HepG2 (cell line): Measurements from ENCODE around the gene PSD4. TPM values are rescaled to one million over a fixed set of nuclear protein-coding genes. Genes with fewer than 3 reads are reported as not detected.

Experiments
- ARID4A ChIP-seq: sonication (generic); formaldehyde crosslinking; IDR thresholded peaks from 2 replicates; pipeline ENCODE4 v1.5.0; 2020; ENCODE audit warnings: mild to moderate bottlenecking, missing genetic modification reagents, borderline replicate concordance
- DNMT3B ChIP-seq: conservative IDR thresholded peaks from 2 replicates; pipeline ENCODE4 v1.6.1; 2016; ENCODE audit warnings: missing biosample characterization, control low read depth
- HMG20B ChIP-seq: conservative IDR thresholded peaks from 2 replicates; pipeline ENCODE4 v1.6.1; 2016; ENCODE audit warnings: missing genetic modification reagents, missing compliant biosample characterization
- HNF4A ChIP-seq: sonication (generic); formaldehyde crosslinking; IDR thresholded peaks from 2 replicates; pipeline ENCODE4 v1.4.0; 2020; ENCODE audit warnings: missing genetic modification reagents
- HOXA3 ChIP-seq: sonication (generic); formaldehyde crosslinking; IDR thresholded peaks from 2 replicates; pipeline ENCODE4 v1.5.0; 2020; ENCODE audit warnings: missing genetic modification reagents
- MAFF ChIP-seq: IDR thresholded peaks from 2 replicates; pipeline ENCODE4 v1.6.1; 2011; ENCODE audit warnings: low read depth, low read length, improper control_type of control experiment
- NCOA5 ChIP-seq: sonication (generic); formaldehyde crosslinking; IDR thresholded peaks from 2 replicates; pipeline ENCODE4 v1.4.0; 2020; ENCODE audit warnings: missing genetic modification reagents
- POLR2AphosphoS5 ChIP-seq: IDR thresholded peaks from 2 replicates; pipeline ENCODE4 v1.6.1; 2012; ENCODE audit warnings: low read depth, low read length
- RBM39 ChIP-seq: fragments of 200-400 bp; formaldehyde crosslinking; IDR thresholded peaks from one replicate; pipeline ENCODE4 v1.6.1; 2018; ENCODE audit warnings: antibody characterized with exemption, mild to moderate bottlenecking, low read depth, low read length; ENCODE audit not compliant: poor library complexity, severe bottlenecking
- RFXAP ChIP-seq: sonication (generic); formaldehyde crosslinking; IDR thresholded peaks from 2 replicates; pipeline ENCODE4 v1.4.0; 2020; ENCODE audit warnings: missing genetic modification reagents, borderline replicate concordance
- RXRA ChIP-seq: sonication (generic); formaldehyde crosslinking; IDR thresholded peaks from 2 replicates; pipeline ENCODE4 v1.5.1; 2020; ENCODE audit warnings: missing genetic modification reagents
- ZBTB10 ChIP-seq: sonication (generic); formaldehyde crosslinking; IDR thresholded peaks from 2 replicates; pipeline ENCODE4 v1.4.0; 2020; ENCODE audit warnings: missing genetic modification reagents, borderline replicate concordance
- ZEB1 ChIP-seq: IDR thresholded peaks from 2 replicates; pipeline ENCODE4 v1.6.1; 2012; ENCODE audit warnings: mild to moderate bottlenecking, low read depth, inconsistent platforms; ENCODE audit not compliant: insufficient replicate concordance
- ZMYM4 ChIP-seq: sonication (generic); formaldehyde crosslinking; IDR thresholded peaks from 2 replicates; pipeline ENCODE4 v1.8.1; 2023; ENCODE audit warnings: mild to moderate bottlenecking, missing genetic modification reagents
- ZNF33B ChIP-seq: sonication (generic); formaldehyde crosslinking; IDR thresholded peaks from 2 replicates; pipeline ENCODE4 v1.5.1; 2020; ENCODE audit warnings: mild to moderate bottlenecking, missing genetic modification reagents
- ZNF446 ChIP-seq: sonication (generic); formaldehyde crosslinking; IDR thresholded peaks from 2 replicates; pipeline ENCODE4 v1.5.0; 2020; ENCODE audit warnings: mild to moderate bottlenecking, missing genetic modification reagents
- ZNF598 ChIP-seq: sonication (generic); formaldehyde crosslinking; IDR thresholded peaks from 2 replicates; pipeline ENCODE4 v1.5.1; 2020; ENCODE audit warnings: mild to moderate bottlenecking, missing genetic modification reagents, borderline replicate concordance
- ZNF746 ChIP-seq: sonication (generic); formaldehyde crosslinking; IDR thresholded peaks from 2 replicates; pipeline ENCODE4 v1.8.0; 2022; ENCODE audit warnings: mild to moderate bottlenecking, missing genetic modification reagents
- ZNF781 ChIP-seq: sonication (generic); formaldehyde crosslinking; IDR thresholded peaks from 2 replicates; pipeline ENCODE4 v1.5.1; 2020; ENCODE audit warnings: borderline replicate concordance, mild to moderate bottlenecking, missing genetic modification reagents; ENCODE audit errors: not compliant biosample characterization
- polyA plus RNA-seq, 8 experiments: library from polyadenylated mRNA; depleted of rRNA in 3 of 8; stranded (reverse) in 7 of 8; unstranded in 1 of 8; fragments of >200 nt; fragmentation: Illumina TruSeq in 4 of 8; extraction: Trizol in 4 of 8; gene quantifications; 2 replicates each; pipeline versions ENCODE4 v1.2.1 to v1.2.3, GENCODE V29; 2011 to 2016; ENCODE audit warnings: low read depth in 4 of 8, missing spikeins in 1 of 8, mixed read lengths in 1 of 8; ENCODE audit not compliant: insufficient read depth in 1 of 8
- total RNA-seq, 5 experiments: library from RNA; depleted of rRNA; stranded (reverse); fragments of >200 nt; fragmentation: Illumina TruSeq; extraction: Trizol; gene quantifications; 2 replicates each; pipeline ENCODE4 v1.2.3, GENCODE V29; 2016; ENCODE audit warnings: low read depth in 1 of 5
- TF ChIP-seq, protein P1 (sequence below): sonication (generic); formaldehyde crosslinking; IDR thresholded peaks from 2 replicates; pipeline ENCODE4 v1.9.0; 2021; ENCODE audit warnings: missing genetic modification reagents, mild to moderate bottlenecking, borderline replicate concordance

The PSD4 gene
- total and polyA plus RNA-seq, 2 of the 13 experiments (the other 11 are each of a cell fraction or from before 2014, with no cell fraction given), result 5.8 to 9.4 TPM

- TF ChIP-seq ZEB1 (peak; percentile 41), DNMT3B (CRISPR knock-in tag) (peak; percentile 24; the same call in 1 of the 2 replicates), HOXA3 (peak; percentile 88), HMG20B (CRISPR knock-in tag) (0 out of 2 replicates have a peak, but pooled peaks have one; percentile 53), POLR2AphosphoS5 (peak; percentile 61; the same call in 1 of the 2 replicates), ZNF598 (CRISPR knock-in tag) (no peak), ZBTB10 (CRISPR knock-in tag) (0 out of 2 replicates have a peak, but pooled peaks have one; percentile 26), RFXAP (CRISPR knock-in tag) (peak; percentile 91), ARID4A (CRISPR knock-in tag) (peak; percentile 68; the same call in 1 of the 2 replicates), ZNF781 (peak; percentile 39), RBM39 (no peak), ZMYM4 (CRISPR knock-in tag) (peak; percentile 68; the same call in 1 of the 2 replicates), HNF4A (CRISPR knock-in tag) (peak; percentile 98), ZNF33B (0 out of 2 replicates have a peak, but pooled peaks have one; percentile 10), ZNF746 (CRISPR knock-in tag) (peak; percentile 80; the same call in 1 of the 2 replicates), RXRA (CRISPR knock-in tag) (peak; percentile 75; the same call in 1 of the 2 replicates), ZNF446 (CRISPR knock-in tag) (peak; percentile 41; the same call in 1 of the 2 replicates), NCOA5 (CRISPR knock-in tag) (0 out of 2 replicates have a peak, but pooled peaks have one; percentile 77), MAFF (peak; percentile 52; the same call in 1 of the 2 replicates)
- TF ChIP-seq, protein P1, sequence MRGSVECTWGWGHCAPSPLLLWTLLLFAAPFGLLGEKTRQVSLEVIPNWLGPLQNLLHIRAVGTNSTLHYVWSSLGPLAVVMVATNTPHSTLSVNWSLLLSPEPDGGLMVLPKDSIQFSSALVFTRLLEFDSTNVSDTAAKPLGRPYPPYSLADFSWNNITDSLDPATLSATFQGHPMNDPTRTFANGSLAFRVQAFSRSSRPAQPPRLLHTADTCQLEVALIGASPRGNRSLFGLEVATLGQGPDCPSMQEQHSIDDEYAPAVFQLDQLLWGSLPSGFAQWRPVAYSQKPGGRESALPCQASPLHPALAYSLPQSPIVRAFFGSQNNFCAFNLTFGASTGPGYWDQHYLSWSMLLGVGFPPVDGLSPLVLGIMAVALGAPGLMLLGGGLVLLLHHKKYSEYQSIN, result no peak
These were observed 46.7 kb upstream of the PSD4 start, which contains the start of gene IL1RN (continued) for GRCh38 chr2:113126845-113127645.
